Measurements from ENCODE around the gene ENO3. TPM values are rescaled to one million over a fixed set of nuclear protein-coding genes. Genes with fewer than 3 reads are reported as not detected.
"Not testable (repeated sequence)": the region's sequence is repeated elsewhere in the genome, so short reads cannot be mapped to it uniquely, and the experiment has no call there.

ENO3 gene
- total RNA-seq: 7.0 to 9.8 TPM (median 7.4 TPM) in 3 replicates
- long read RNA-seq, partial matches to known transcripts: 0 of 6 reads
- long read RNA-seq, other reads (novel, unspliced or antisense): 5 of 6 reads

DNA sequence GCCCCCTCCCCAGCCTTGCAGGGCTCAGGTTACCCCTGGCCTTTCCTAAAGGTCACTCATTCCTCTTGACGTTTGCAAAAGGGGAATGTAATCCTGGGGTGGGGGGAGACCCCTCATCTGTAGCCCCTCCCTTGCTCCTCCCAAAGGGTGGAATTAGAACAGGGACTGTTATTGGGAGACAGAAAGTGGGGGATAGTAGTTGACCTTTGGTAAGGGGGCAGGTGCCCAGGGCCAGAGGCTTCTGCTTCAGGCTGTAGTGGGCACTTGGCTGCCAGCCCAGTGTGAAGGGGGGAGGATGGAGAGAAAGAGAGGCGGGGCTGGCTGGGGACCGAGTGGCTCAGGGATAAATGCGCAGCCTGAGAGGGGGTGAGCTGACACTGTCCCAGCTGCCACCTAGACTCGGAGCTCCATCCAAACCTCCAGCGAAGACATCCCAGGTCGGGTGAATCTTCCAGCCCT is at the start of gene ENO3:
TSS of gene ENO3 (plus strand) at position 374 of the 459 bp plus-strand sequence. CDS start 711 bp downstream, outside the sequence.
- Mint-ChIP-seq H3K9me3 (ENCODE audit: low read depth) (no peaks in the 10 kb centered on the region), H3K27me3 (ENCODE audit: low read depth) (no peaks in the 10 kb centered on the region), H3K4me1 (ENCODE audit: low read depth) (peaks cover 51% of the 10 kb centered on the region), H3K27ac (ENCODE audit: unreplicated experiment) (peak within 1 kb of the TSS; percentile 87), H3K4me3 (ENCODE audit: unreplicated experiment) (peak within 1 kb of the TSS; percentile 68), H3K36me3 (ENCODE audit: low read depth) (peaks cover 11% of the 10 kb centered on the region)
- no peak for DNase-seq (ENCODE audit: low spot score)
- TF ChIP-seq, protein P1, sequence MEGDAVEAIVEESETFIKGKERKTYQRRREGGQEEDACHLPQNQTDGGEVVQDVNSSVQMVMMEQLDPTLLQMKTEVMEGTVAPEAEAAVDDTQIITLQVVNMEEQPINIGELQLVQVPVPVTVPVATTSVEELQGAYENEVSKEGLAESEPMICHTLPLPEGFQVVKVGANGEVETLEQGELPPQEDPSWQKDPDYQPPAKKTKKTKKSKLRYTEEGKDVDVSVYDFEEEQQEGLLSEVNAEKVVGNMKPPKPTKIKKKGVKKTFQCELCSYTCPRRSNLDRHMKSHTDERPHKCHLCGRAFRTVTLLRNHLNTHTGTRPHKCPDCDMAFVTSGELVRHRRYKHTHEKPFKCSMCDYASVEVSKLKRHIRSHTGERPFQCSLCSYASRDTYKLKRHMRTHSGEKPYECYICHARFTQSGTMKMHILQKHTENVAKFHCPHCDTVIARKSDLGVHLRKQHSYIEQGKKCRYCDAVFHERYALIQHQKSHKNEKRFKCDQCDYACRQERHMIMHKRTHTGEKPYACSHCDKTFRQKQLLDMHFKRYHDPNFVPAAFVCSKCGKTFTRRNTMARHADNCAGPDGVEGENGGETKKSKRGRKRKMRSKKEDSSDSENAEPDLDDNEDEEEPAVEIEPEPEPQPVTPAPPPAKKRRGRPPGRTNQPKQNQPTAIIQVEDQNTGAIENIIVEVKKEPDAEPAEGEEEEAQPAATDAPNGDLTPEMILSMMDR (IDR thresholded peaks at IDR 0.05): no peak

DNA sequence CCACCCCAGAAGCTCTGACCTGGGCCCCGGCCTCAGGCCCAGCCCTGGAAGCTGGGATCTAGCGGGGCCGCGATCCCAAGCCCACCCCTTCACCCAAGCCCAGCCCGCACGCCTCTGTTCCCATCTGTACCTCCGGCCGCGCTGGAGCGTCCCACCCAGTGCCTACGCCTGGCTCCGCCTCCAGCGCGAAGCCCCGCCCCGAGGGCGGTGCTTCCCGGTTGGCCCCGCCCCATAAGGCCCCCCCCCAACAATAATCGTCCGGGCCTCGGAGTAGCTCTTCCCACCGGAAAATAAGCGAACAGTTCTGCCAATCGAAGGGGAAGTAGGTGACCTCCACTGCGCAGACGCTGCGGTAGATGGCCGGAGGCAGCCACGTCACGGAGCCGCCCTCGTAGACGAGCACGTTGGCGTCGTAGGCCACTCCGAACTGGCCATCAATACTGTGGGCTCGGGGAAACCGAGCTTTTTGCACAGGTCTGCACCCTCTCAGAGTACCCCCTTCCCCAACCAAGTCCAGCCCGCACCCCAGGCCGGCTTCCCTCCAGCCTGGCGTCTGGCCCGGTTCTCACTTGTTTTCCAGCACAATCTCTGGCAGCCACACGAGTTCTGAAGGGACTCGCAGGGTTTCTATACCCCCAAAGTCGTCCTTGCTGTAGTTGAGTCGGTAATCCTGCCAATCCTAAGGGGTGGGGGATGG is 49.1 kb upstream of the ENO3 start:
- H3K9me3 Mint-ChIP-seq (ENCODE audit: low read depth): no peaks in the 10 kb centered on the region
- no peaks in the 10 kb centered on the region for H3K27me3 Mint-ChIP-seq (ENCODE audit: low read depth)
- peak overlapping the region; percentile 57 for H3K27ac Mint-ChIP-seq (ENCODE audit: unreplicated experiment)
- no peak overlapping the region for H3K4me3 Mint-ChIP-seq (ENCODE audit: unreplicated experiment)
- peaks cover 10% of the 10 kb centered on the region for H3K36me3 Mint-ChIP-seq (ENCODE audit: low read depth)
- peaks cover 4% of the 10 kb centered on the region for H3K4me1 Mint-ChIP-seq (ENCODE audit: low read depth)
- peak; percentile 72 for DNase-seq (ENCODE audit: low spot score)
- TF ChIP-seq, protein P1 (IDR thresholded peaks at IDR 0.05): no peak

DNA sequence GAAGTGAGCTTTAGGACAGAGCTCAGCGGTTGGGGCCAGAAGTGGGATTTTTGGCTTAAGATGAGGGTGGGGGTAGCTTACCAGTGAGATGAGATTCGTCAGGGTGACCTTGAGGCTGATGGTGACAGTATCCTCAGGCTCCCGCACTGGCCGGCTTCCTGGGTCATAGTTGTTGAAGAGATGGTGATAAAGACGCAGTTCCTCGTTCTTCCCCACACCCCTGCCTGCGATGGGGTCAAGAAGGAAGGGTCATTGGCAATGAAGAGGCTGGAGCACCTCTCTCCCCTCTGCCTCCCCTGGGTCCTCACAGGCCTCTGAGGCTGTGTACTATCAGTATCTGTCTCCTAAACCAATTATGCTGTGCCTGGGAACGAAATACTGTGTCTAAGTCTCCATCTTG is 48.4 kb upstream of the ENO3 start:
- H3K36me3 Mint-ChIP-seq (ENCODE audit: low read depth): peaks cover 6% of the 10 kb centered on the region
- H3K27ac Mint-ChIP-seq (ENCODE audit: unreplicated experiment): no peak overlapping the region
- no peak overlapping the region for H3K4me3 Mint-ChIP-seq (ENCODE audit: unreplicated experiment)
- H3K9me3 Mint-ChIP-seq (ENCODE audit: low read depth): no peaks in the 10 kb centered on the region
- no peaks in the 10 kb centered on the region for H3K27me3 Mint-ChIP-seq (ENCODE audit: low read depth)
- DNase-seq (ENCODE audit: low spot score): peak; percentile 59
- H3K4me1 Mint-ChIP-seq (ENCODE audit: low read depth): peaks cover 4% of the 10 kb centered on the region
- TF ChIP-seq, protein P1 (IDR thresholded peaks at IDR 0.05): no peak

DNA sequence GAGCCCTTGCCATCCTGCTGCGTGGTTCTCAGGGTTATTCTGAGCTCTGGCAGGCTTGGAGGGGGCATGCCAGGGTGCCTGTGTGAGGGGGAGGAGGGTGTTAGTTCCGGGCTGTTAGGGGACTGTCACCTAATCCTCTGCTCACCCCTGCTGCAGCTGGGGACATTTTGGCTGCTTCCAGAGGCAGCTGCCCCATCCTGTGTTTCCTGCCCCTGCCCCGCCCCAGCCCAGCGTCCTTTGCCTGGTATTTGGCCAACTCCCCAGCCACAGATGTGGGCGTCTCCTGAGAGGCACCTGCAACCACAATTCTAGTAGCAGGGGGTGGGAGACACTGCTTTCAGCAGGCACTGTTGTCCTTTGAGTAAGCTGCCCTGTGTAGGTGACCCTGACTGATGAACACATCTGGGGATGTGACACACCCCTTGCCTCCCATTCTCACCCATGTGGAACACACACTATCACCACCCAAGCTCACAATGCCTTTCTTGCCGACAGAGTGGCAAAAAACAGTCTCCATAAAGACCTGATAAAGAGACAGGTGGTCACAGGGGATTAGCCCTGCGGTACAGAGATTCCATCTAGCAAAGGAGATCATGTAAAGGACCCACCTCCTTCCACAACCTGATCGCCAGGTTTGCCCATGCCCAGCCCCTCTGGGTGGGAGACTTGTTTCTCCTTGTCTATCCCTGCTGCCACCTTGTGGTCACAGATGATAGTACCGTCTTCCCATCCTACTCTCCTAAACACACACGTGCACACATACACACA is 47.7 kb upstream of the ENO3 start, which contains the start of gene CHRNE:
TSS of gene CHRNE (minus strand) at position 48 of the 768 bp plus-strand sequence. CDS start at position 13, 35 bp downstream.
- peaks cover 4% of the 10 kb centered on the region for H3K4me1 Mint-ChIP-seq (ENCODE audit: low read depth)
- peak; percentile 62 for DNase-seq (ENCODE audit: low spot score)
- no peaks in the 10 kb centered on the region for H3K9me3 Mint-ChIP-seq (ENCODE audit: low read depth)
- H3K27me3 Mint-ChIP-seq (ENCODE audit: low read depth): no peaks in the 10 kb centered on the region
- H3K4me3 Mint-ChIP-seq (ENCODE audit: unreplicated experiment): no peak within 1 kb of the TSS
- H3K36me3 Mint-ChIP-seq (ENCODE audit: low read depth): peaks cover 6% of the 10 kb centered on the region
- peak within 1 kb of the TSS; percentile 57 for H3K27ac Mint-ChIP-seq (ENCODE audit: unreplicated experiment)
- TF ChIP-seq, protein P1 (IDR thresholded peaks at IDR 0.05): peak; percentile 84

DNA sequence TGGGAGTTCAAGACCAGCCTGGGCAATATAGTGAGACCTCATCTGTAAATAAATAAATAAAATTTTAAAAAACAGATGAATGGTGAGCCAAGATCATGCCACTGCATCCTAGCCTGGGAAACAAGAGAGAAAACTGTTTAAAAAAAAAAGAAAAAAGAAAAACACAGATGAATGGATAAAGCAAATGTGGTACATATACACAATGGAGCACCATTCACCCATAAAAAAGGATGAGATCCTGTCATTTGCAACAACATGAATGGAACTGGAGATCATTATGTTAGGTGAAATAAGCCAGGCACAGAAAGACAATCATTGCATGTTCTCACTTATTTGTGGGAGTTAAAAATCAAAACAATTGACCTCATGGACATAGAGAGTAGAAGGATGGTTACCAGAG is 44.3 kb upstream of the ENO3 start:
- H3K27ac Mint-ChIP-seq (ENCODE audit: unreplicated experiment); H3K4me3 Mint-ChIP-seq (ENCODE audit: unreplicated experiment); H3K4me1 Mint-ChIP-seq (ENCODE audit: low read depth); H3K36me3 Mint-ChIP-seq (ENCODE audit: low read depth); H3K9me3 Mint-ChIP-seq (ENCODE audit: low read depth); H3K27me3 Mint-ChIP-seq (ENCODE audit: low read depth); DNase-seq (ENCODE audit: low spot score): not testable (repeated sequence)
